Mesothelial cell of epicardium (in vitro differentiated cells): ENCODE results near the gene GALNT8. TPM values are rescaled to one million over a fixed set of nuclear protein-coding genes. Genes with fewer than 3 reads are reported as not detected.
"Not testable (repeated sequence)": the region's sequence is repeated elsewhere in the genome, so short reads cannot be mapped to it uniquely, and the experiment has no call there.

ENCODE experiments used
- DNase-seq, 2 experiments: peaks; one replicate each; pipeline ENCODE4 v3.0.0; 2021; ENCODE audit warnings: low spot score in 2 of 2; ENCODE audit not compliant: unreplicated experiment in 2 of 2
- H3K27ac Mint-ChIP-seq: 2 replicates; pipeline ENCODE4 v1.8.0; 2021; ENCODE audit warnings: mixed read lengths
- H3K27me3 Mint-ChIP-seq: 2 replicates; pipeline ENCODE4 v1.8.0; 2021; ENCODE audit warnings: low read depth, mixed read lengths
- H3K36me3 Mint-ChIP-seq: 2 replicates; pipeline ENCODE4 v1.8.0; 2021; ENCODE audit warnings: mixed read lengths
- H3K4me1 Mint-ChIP-seq: 2 replicates; pipeline ENCODE4 v1.8.0; 2021; ENCODE audit warnings: mixed read lengths
- H3K4me3 Mint-ChIP-seq: 2 replicates; pipeline ENCODE4 v1.8.0; 2021; ENCODE audit warnings: mild to moderate bottlenecking, moderate library complexity, mixed read lengths
- H3K9me3 Mint-ChIP-seq: 2 replicates; pipeline ENCODE4 v1.8.0; 2021; ENCODE audit warnings: mixed read lengths
- CTCF ChIP-seq: fragments of 200-600 bp; sonication (generic); IDR thresholded peaks from one replicate; pipeline ENCODE4 v1.5.0; 2021; ENCODE audit warnings: antibody characterized with exemption; ENCODE audit not compliant: unreplicated experiment
- total RNA-seq: library from RNA; stranded (reverse); gene quantifications from 3 replicates; pipeline ENCODE4 v1.2.1, GENCODE V29; 2021

Gene GALNT8
- total RNA-seq, 1 donor from 2014 or later = 2.0 TPM

GRCh38 chr12:4714879-4715278, 5.3 kb upstream of the GALNT8 start:
- Mint-ChIP-seq H3K27me3 (peaks cover 31% of the 10 kb centered on the region), H3K27ac (no peak overlapping the region), H3K4me3 (no peak overlapping the region), H3K36me3 (no peaks in the 10 kb centered on the region), H3K4me1 (no peaks in the 10 kb centered on the region), H3K9me3 (no peaks in the 10 kb centered on the region)
- no peak for DNase-seq
- TF ChIP-seq CTCF = no peak

GRCh38 chr12:4717806-4718205, 2.4 kb upstream of the GALNT8 start:
- H3K9me3 Mint-ChIP-seq = no peaks in the 10 kb centered on the region
- no peak for TF ChIP-seq CTCF
- no peaks in the 10 kb centered on the region for H3K36me3 Mint-ChIP-seq
- peaks cover 51% of the 10 kb centered on the region for H3K27me3 Mint-ChIP-seq
- DNase-seq = no peak
- no peak overlapping the region for H3K4me3 Mint-ChIP-seq
- H3K4me1 Mint-ChIP-seq = no peaks in the 10 kb centered on the region
- no peak overlapping the region for H3K27ac Mint-ChIP-seq

- Mint-ChIP-seq H3K27me3 (peaks cover 69% of the 10 kb centered on the region), H3K36me3 (no peaks in the 10 kb centered on the region), H3K4me3 (no peak overlapping the region), H3K27ac (no peak overlapping the region), H3K4me1 (no peaks in the 10 kb centered on the region), H3K9me3 (no peaks in the 10 kb centered on the region)
- DNase-seq = no peak
- no peak for TF ChIP-seq CTCF
These were observed 416 bp downstream of the GALNT8 start for GRCh38 chr12:4720637-4720995.

GRCh38 chr12:4721587-4721986, 1.4 kb downstream of the GALNT8 start:
- peaks cover 69% of the 10 kb centered on the region for H3K27me3 Mint-ChIP-seq
- H3K4me3 Mint-ChIP-seq, DNase-seq, H3K4me1 Mint-ChIP-seq, H3K9me3 Mint-ChIP-seq, H3K27ac Mint-ChIP-seq, H3K36me3 Mint-ChIP-seq: not testable (repeated sequence)

- Mint-ChIP-seq H3K4me3 (no peak overlapping the region), H3K27ac (no peak overlapping the region), H3K36me3 (no peaks in the 10 kb centered on the region), H3K27me3 (peaks cover 63% of the 10 kb centered on the region), H3K4me1 (no peaks in the 10 kb centered on the region), H3K9me3 (no peaks in the 10 kb centered on the region)
- DNase-seq = no peak
- TF ChIP-seq CTCF = no peak
These were observed 3.0 kb downstream of the GALNT8 start for GRCh38 chr12:4723226-4723625.

- Mint-ChIP-seq H3K27me3 (peaks cover 46% of the 10 kb centered on the region), H3K4me3 (no peak overlapping the region), H3K9me3 (no peaks in the 10 kb centered on the region), H3K27ac (no peak overlapping the region), H3K4me1 (no peaks in the 10 kb centered on the region), H3K36me3 (no peaks in the 10 kb centered on the region)
- no peak for TF ChIP-seq CTCF
- no peak for DNase-seq
These were observed 4.9 kb downstream of the GALNT8 start for GRCh38 chr12:4725057-4725456.
